ENCODE measurements around the gene HSCB.

GRCh38 chr22:28768701-28769393, 27.0 kb downstream of the HSCB start:
- TF ChIP-seq POLR2AphosphoS5 (IDR thresholded peaks at IDR 0.05; ENCODE audit: borderline replicate concordance, low read depth, low read length) (no peak), EZH2 (IDR thresholded peaks at IDR 0.05) (no peak), FOXP2 (optimal IDR thresholded peaks at IDR 0.05; ENCODE audit: control extremely low read depth, extremely low read length, insufficient read depth) (no peak)
